Measurements from ENCODE around the gene STK32C. TPM values are rescaled to one million over a fixed set of nuclear protein-coding genes. Genes with fewer than 3 reads are reported as not detected.
"Not testable (repeated sequence)": the region's sequence is repeated elsewhere in the genome, so short reads cannot be mapped to it uniquely, and the experiment has no call there.

STK32C gene
- total and polyA plus RNA-seq, 4 donors = 4.9 to 12.4 (median 9.7) TPM

DNA sequence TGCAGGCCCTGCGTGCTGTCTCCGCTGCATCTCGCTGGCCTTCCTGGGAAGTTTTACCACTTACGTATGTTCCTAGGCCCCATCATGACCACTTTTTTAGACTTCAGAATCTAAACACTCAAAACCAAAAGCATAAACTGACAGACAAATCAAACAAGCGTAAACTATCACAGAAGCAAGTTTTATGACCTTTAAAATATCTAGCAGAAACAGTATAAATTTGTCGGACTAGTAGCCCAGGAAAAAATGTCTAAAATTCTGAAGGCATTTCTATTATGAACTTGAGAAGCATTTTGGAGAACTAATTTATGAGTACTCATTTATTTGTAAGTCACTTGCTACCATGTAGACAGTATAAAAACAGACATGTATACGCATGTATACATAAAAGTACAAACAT is 34.8 kb upstream of the STK32C start:
- DNase-seq (peak in 1 of 2 donors; percentile 28), ATAC-seq (ENCODE audit: low FRiP score) (no peak)
- Histone ChIP-seq H3K27ac (ENCODE audit: low read depth in 1 of 2, low read length in 2 of 2) (no peak overlapping the region), H3K9me3 (ENCODE audit: control insufficient read depth, low read length) (no peaks in the 10 kb centered on the region), H3K4me1 (ENCODE audit: control insufficient read depth in 1 of 2, insufficient read depth in 2 of 2, low read length in 2 of 2) (no peaks in the 10 kb centered on the region), H3K36me3 (ENCODE audit: control insufficient read depth in 1 of 2, insufficient read depth in 2 of 2, low read length in 1 of 2) (no peaks in the 10 kb centered on the region), H3K4me3 (ENCODE audit: low read length in 2 of 2) (no peak overlapping the region), H3K27me3 (ENCODE audit: control insufficient read depth in 1 of 2, insufficient read depth in 2 of 2, low read length in 1 of 2) (no peaks in the 10 kb centered on the region)
- WGBS, 2 donors = 91 to 98% methylated on average over 7 of the region's 7 CpGs
- intact Hi-C loops (cut with DNase I) = no loop called here

GRCh38 chr10:132341781-132342180 is 34.0 kb upstream of the STK32C start:
- no peaks in the 10 kb centered on the region for H3K36me3 ChIP-seq (ENCODE audit: control insufficient read depth in 1 of 2, insufficient read depth in 2 of 2, low read length in 1 of 2)
- intact Hi-C loops (cut with DNase I) = no loop called here

GRCh38 chr10:132341017-132341416 is 33.3 kb upstream of the STK32C start:
- Histone ChIP-seq H3K9me3 (ENCODE audit: control insufficient read depth, low read length) (no peaks in the 10 kb centered on the region), H3K36me3 (ENCODE audit: control insufficient read depth in 1 of 2, insufficient read depth in 2 of 2, low read length in 1 of 2) (no peaks in the 10 kb centered on the region), H3K27ac (ENCODE audit: low read depth in 1 of 2, low read length in 2 of 2) (no peak overlapping the region), H3K4me3 (ENCODE audit: low read length in 2 of 2) (no peak overlapping the region), H3K4me1 (ENCODE audit: control insufficient read depth in 1 of 2, insufficient read depth in 2 of 2, low read length in 2 of 2) (no peaks in the 10 kb centered on the region), H3K27me3 (ENCODE audit: control insufficient read depth in 1 of 2, insufficient read depth in 2 of 2, low read length in 1 of 2) (no peaks in the 10 kb centered on the region)
- ATAC-seq (ENCODE audit: low FRiP score) (no peak), DNase-seq (peak in 1 of 2 donors; percentile 14)
- intact Hi-C loops (cut with DNase I) = no loop called here
- 96 to 98% methylated on average over 6 of the region's 6 CpGs for WGBS, 2 donors

More at GRCh38 chr10:132341781-132342180, 34.0 kb upstream of the STK32C start:
- Histone ChIP-seq H3K9me3 (ENCODE audit: control insufficient read depth, low read length) (no peaks in the 10 kb centered on the region), H3K27me3 (ENCODE audit: control insufficient read depth in 1 of 2, insufficient read depth in 2 of 2, low read length in 1 of 2) (no peaks in the 10 kb centered on the region), H3K4me3 (ENCODE audit: low read length in 2 of 2) (no peak overlapping the region), H3K27ac (ENCODE audit: low read depth in 1 of 2, low read length in 2 of 2) (no peak overlapping the region), H3K4me1 (ENCODE audit: control insufficient read depth in 1 of 2, insufficient read depth in 2 of 2, low read length in 2 of 2) (no peaks in the 10 kb centered on the region)
- WGBS, 2 donors = 88 to 94% methylated on average over 4 of the region's 4 CpGs
- ATAC-seq (ENCODE audit: low FRiP score) (no peak), DNase-seq (peak in 1 of 2 donors; percentile 12)

DNA sequence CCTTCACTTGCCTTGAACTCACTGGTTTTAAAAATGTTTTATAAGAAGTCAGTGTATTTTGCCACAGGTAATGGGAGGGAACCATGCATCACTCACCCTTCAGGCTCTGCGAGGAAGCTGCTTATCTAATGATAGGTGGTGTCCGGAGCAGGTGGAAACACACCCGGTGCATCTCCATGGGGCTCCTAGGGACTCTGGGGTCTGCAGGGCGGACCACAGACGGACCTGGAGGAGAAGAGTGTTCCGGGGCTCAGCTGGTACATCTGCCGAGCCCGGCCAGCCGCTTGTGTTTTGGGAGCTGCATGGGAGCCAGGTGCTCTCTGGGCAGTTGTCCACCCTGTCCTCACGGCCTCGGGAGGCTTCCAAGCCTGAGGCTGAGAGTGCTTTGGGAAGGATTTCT is 31.5 kb upstream of the STK32C start:
- 94 to 95% methylated on average over 11 of the region's 11 CpGs for WGBS, 2 donors
- Histone ChIP-seq H3K4me1 (ENCODE audit: control insufficient read depth in 1 of 2, insufficient read depth in 2 of 2, low read length in 2 of 2) (no peaks in the 10 kb centered on the region), H3K27ac (ENCODE audit: low read depth in 1 of 2, low read length in 2 of 2) (no peak overlapping the region), H3K27me3 (ENCODE audit: control insufficient read depth in 1 of 2, insufficient read depth in 2 of 2, low read length in 1 of 2) (no peaks in the 10 kb centered on the region), H3K36me3 (ENCODE audit: control insufficient read depth in 1 of 2, insufficient read depth in 2 of 2, low read length in 1 of 2) (no peaks in the 10 kb centered on the region), H3K4me3 (ENCODE audit: low read length in 2 of 2) (no peak overlapping the region), H3K9me3 (ENCODE audit: control insufficient read depth, low read length) (no peaks in the 10 kb centered on the region)
- intact Hi-C loops (cut with DNase I) = no loop called here
- ATAC-seq (ENCODE audit: low FRiP score) = no peak
- DNase-seq = peak in 1 of 2 donors; percentile 60

GRCh38 chr10:132338876-132339275 is 31.1 kb upstream of the STK32C start:
- no peaks in the 10 kb centered on the region for H3K36me3 ChIP-seq (ENCODE audit: control insufficient read depth in 1 of 2, insufficient read depth in 2 of 2, low read length in 1 of 2)
- no peaks in the 10 kb centered on the region for H3K4me1 ChIP-seq (ENCODE audit: control insufficient read depth in 1 of 2, insufficient read depth in 2 of 2, low read length in 2 of 2)
- no peak for ATAC-seq (ENCODE audit: low FRiP score)
- no peaks in the 10 kb centered on the region for H3K9me3 ChIP-seq (ENCODE audit: control insufficient read depth, low read length)
- 97 to 98% methylated on average over 10 of the region's 10 CpGs for WGBS, 2 donors
- intact Hi-C loops (cut with DNase I) = no loop called here
- H3K4me3 ChIP-seq (ENCODE audit: low read length in 2 of 2) = no peak overlapping the region
- DNase-seq = peak in 1 of 2 donors; percentile 63
- H3K27me3 ChIP-seq (ENCODE audit: control insufficient read depth in 1 of 2, insufficient read depth in 2 of 2, low read length in 1 of 2) = no peaks in the 10 kb centered on the region
- no peak overlapping the region for H3K27ac ChIP-seq (ENCODE audit: low read depth in 1 of 2, low read length in 2 of 2)

GRCh38 chr10:132337854-132338253 is 30.1 kb upstream of the STK32C start:
- H3K9me3 ChIP-seq (ENCODE audit: control insufficient read depth, low read length); intact Hi-C loops (cut with DNase I); H3K4me3 ChIP-seq (ENCODE audit: low read length in 2 of 2); H3K4me1 ChIP-seq (ENCODE audit: control insufficient read depth in 1 of 2, insufficient read depth in 2 of 2, low read length in 2 of 2); H3K27ac ChIP-seq (ENCODE audit: low read depth in 1 of 2, low read length in 2 of 2); H3K27me3 ChIP-seq (ENCODE audit: control insufficient read depth in 1 of 2, insufficient read depth in 2 of 2, low read length in 1 of 2); H3K36me3 ChIP-seq (ENCODE audit: control insufficient read depth in 1 of 2, insufficient read depth in 2 of 2, low read length in 1 of 2); ATAC-seq (ENCODE audit: low FRiP score): not testable (repeated sequence)
- 96% methylated on average over 7 of the region's 7 CpGs for WGBS, 2 donors
- peak in 1 of 2 donors; percentile 52 for DNase-seq

DNA sequence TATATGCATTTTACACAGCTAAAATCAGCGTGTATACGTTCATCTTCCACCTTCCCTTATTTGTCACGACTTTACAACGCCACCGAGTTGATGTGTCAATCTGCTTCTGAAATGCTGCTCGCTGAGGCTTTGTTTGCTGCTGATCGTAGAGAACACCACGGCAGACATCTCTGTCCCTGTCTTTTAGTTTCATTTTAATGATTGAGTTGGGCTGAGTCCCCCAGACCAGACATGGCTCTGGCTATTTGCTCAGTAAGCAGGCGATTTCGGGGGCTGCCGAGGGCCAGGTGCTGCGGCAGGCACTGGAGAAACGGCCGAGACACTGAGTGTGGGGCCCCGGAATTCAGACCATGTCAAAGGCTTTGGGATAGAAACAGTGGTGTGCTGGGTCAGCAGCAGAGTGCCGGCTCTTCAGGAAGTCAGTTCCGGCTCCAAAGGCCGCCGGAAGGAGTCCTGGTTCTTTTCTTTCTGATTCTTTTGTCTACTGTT is 29.2 kb upstream of the STK32C start:
- WGBS, 2 donors = 82 to 86% methylated on average over 19 of the region's 19 CpGs
- H3K36me3 ChIP-seq (ENCODE audit: control insufficient read depth in 1 of 2, insufficient read depth in 2 of 2, low read length in 1 of 2) = no peaks in the 10 kb centered on the region
- ATAC-seq (ENCODE audit: low FRiP score) (no peak), DNase-seq (peak in 1 of 2 donors; percentile 65)
- no peak overlapping the region for H3K27ac ChIP-seq (ENCODE audit: low read depth in 1 of 2, low read length in 2 of 2)
- H3K9me3 ChIP-seq (ENCODE audit: control insufficient read depth, low read length) = no peaks in the 10 kb centered on the region
- no peaks in the 10 kb centered on the region for H3K27me3 ChIP-seq (ENCODE audit: control insufficient read depth in 1 of 2, insufficient read depth in 2 of 2, low read length in 1 of 2)
- intact Hi-C loops (cut with DNase I) = no loop called here
- no peak overlapping the region for H3K4me3 ChIP-seq (ENCODE audit: low read length in 2 of 2)
- no peaks in the 10 kb centered on the region for H3K4me1 ChIP-seq (ENCODE audit: control insufficient read depth in 1 of 2, insufficient read depth in 2 of 2, low read length in 2 of 2)

GRCh38 chr10:132336064-132336746 is 28.5 kb upstream of the STK32C start:
- no peaks in the 10 kb centered on the region for H3K36me3 ChIP-seq (ENCODE audit: control insufficient read depth in 1 of 2, insufficient read depth in 2 of 2, low read length in 1 of 2)
- no peaks in the 10 kb centered on the region for H3K4me1 ChIP-seq (ENCODE audit: control insufficient read depth in 1 of 2, insufficient read depth in 2 of 2, low read length in 2 of 2)
- DNase-seq = peak in 1 of 2 donors; percentile 33
- no peak for ATAC-seq (ENCODE audit: low FRiP score)
- intact Hi-C loops (cut with DNase I) = no loop called here
- no peak overlapping the region for H3K27ac ChIP-seq (ENCODE audit: low read depth in 1 of 2, low read length in 2 of 2)
- H3K27me3 ChIP-seq (ENCODE audit: control insufficient read depth in 1 of 2, insufficient read depth in 2 of 2, low read length in 1 of 2) = no peaks in the 10 kb centered on the region
- 69 to 73% methylated on average over 11 of the region's 11 CpGs for WGBS, 2 donors
- no peak overlapping the region for H3K4me3 ChIP-seq (ENCODE audit: low read length in 2 of 2)
- no peaks in the 10 kb centered on the region for H3K9me3 ChIP-seq (ENCODE audit: control insufficient read depth, low read length)
